IMR-90 (cell line): ENCODE data around the gene NUDT5. TPM values are rescaled to one million over a fixed set of nuclear protein-coding genes. Genes with fewer than 3 reads are reported as not detected.
A peak's percentile ranks its signal among the peaks of the same experiment; 100 is the strongest.
"Not testable (repeated sequence)": the region's sequence is repeated elsewhere in the genome, so short reads cannot be mapped to it uniquely, and the experiment has no call there.

Experiments
- ATAC-seq: fragments of 200-7000 bp; cut with Tn5 transposase; 2 replicates; pipeline ENCODE4 v1.9.1; 2020; ENCODE audit warnings: low read depth, mild to moderate bottlenecking, moderate library complexity
- BruUV-seq: library from RNA; stranded (reverse); fragments of 400-500 nt; replicated peaks from 2 replicates; lab custom pipeline; 2021; lab: Mats Ljungman, UMichigan
- CTCF ChIA-PET: fragments of 300-600 bp; formaldehyde crosslinking; extraction: SDS; loops from one replicate; lab custom pipeline; 2021; ENCODE audit warnings: antibody characterized with exemption; lab: Yijun Ruan, JAX
- POLR2A ChIA-PET: fragments of 300-600 bp; sonication (Branson Sonifier 250); formaldehyde crosslinking; loops from one replicate; lab custom pipeline; 2022; ENCODE audit warnings: antibody characterized with exemption; ENCODE audit not compliant: unreplicated experiment; lab: Charles Lee
- DNase-seq: peaks from one replicate; pipeline ENCODE4 v3.0.0; 2013
- H2AFZ ChIP-seq: replicated peaks from 2 replicates; pipeline ENCODE3; 2013; ENCODE audit warnings: low read length, mild to moderate bottlenecking; ENCODE audit not compliant: poor library complexity
- H2AK5ac ChIP-seq: 2 replicates; pipeline ENCODE4 v1.6.1; 2013; ENCODE audit warnings: low read depth, low read length, inconsistent platforms
- H2AK9ac ChIP-seq: replicated peaks from 2 replicates; pipeline ENCODE3; 2013; ENCODE audit warnings: mild to moderate bottlenecking, low read depth, low read length, moderate library complexity; ENCODE audit not compliant: poor library complexity
- H2BK120ac ChIP-seq: 2 replicates; pipeline ENCODE4 v1.6.1; 2013; ENCODE audit warnings: low read depth, low read length, inconsistent platforms
- H2BK15ac ChIP-seq: 3 replicates; pipeline ENCODE4 v1.6.1; 2013; ENCODE audit warnings: low read depth, low read length, inconsistent platforms
- H2BK20ac ChIP-seq: 2 replicates; pipeline ENCODE4 v1.6.1; 2013; ENCODE audit warnings: low read depth, mild to moderate bottlenecking, inconsistent platforms, low read length, moderate library complexity
- H2BK5ac ChIP-seq: 2 replicates; pipeline ENCODE4 v1.6.1; 2013; ENCODE audit warnings: mild to moderate bottlenecking, low read depth, low read length, inconsistent platforms; ENCODE audit not compliant: poor library complexity, severe bottlenecking
- H3K14ac ChIP-seq: replicated peaks from 2 replicates; pipeline ENCODE4 v1.6.1; 2013; ENCODE audit warnings: low read depth, low read length, inconsistent platforms
- H3K18ac ChIP-seq: 2 replicates; pipeline ENCODE4 v1.6.1; 2013; ENCODE audit warnings: low read depth, low read length, control low read depth
- H3K23ac ChIP-seq: 2 replicates; pipeline ENCODE4 v1.6.1; 2013; ENCODE audit warnings: low read depth, low read length, inconsistent platforms
- H3K27ac ChIP-seq: 2 replicates; pipeline ENCODE4 v1.5.1; 2013; ENCODE audit warnings: mild to moderate bottlenecking, control low read depth, low read length; ENCODE audit not compliant: insufficient read depth
- H3K27me3 ChIP-seq: 2 replicates; pipeline ENCODE4 v1.6.1; 2013; ENCODE audit warnings: low read length; ENCODE audit not compliant: control insufficient read depth, insufficient read depth
- H3K36me3 ChIP-seq: 2 replicates; pipeline ENCODE4 v1.6.1; 2013; ENCODE audit warnings: low read length, mixed read lengths; ENCODE audit not compliant: control insufficient read depth, insufficient read depth
- H3K4ac ChIP-seq: 2 replicates; pipeline ENCODE4 v1.6.1; 2013; ENCODE audit warnings: low read depth, low read length, inconsistent platforms
- H3K4me1 ChIP-seq: 2 replicates; pipeline ENCODE4 v1.6.1; 2013; ENCODE audit warnings: low read length, mixed read lengths; ENCODE audit not compliant: control insufficient read depth, insufficient read depth
- H3K4me2 ChIP-seq: 2 replicates; pipeline ENCODE4 v1.6.1; 2013; ENCODE audit warnings: low read depth, mild to moderate bottlenecking, control low read depth, low read length, moderate library complexity
- H3K4me3 ChIP-seq: 2 replicates; pipeline ENCODE4 v1.5.1; 2013; ENCODE audit warnings: low read depth, mild to moderate bottlenecking, control low read depth, low read length, moderate library complexity; ENCODE audit not compliant: insufficient read depth
- H3K56ac ChIP-seq: 2 replicates; pipeline ENCODE4 v1.6.1; 2013; ENCODE audit warnings: low read length, inconsistent platforms; ENCODE audit not compliant: insufficient read depth; ENCODE audit errors: extremely low read depth
- H3K79me1 ChIP-seq, 2 experiments: 2 replicates each; pipeline ENCODE4 v1.6.1; 2013; ENCODE audit warnings: low read length in 2 of 2, inconsistent platforms in 1 of 2, low read depth in 1 of 2
- H3K9ac ChIP-seq: 2 replicates; pipeline ENCODE4 v1.6.1; 2013; ENCODE audit warnings: low read depth, low read length, control low read depth
- H3K9me1 ChIP-seq: 2 replicates; pipeline ENCODE4 v1.6.1; 2013; ENCODE audit warnings: low read length, inconsistent platforms; ENCODE audit not compliant: insufficient read depth
- H3K9me3 ChIP-seq: 2 replicates; pipeline ENCODE4 v1.6.1; 2013; ENCODE audit warnings: low read length; ENCODE audit not compliant: control insufficient read depth, insufficient read depth
- H4K20me1 ChIP-seq: 2 replicates; pipeline ENCODE4 v1.6.1; 2013; ENCODE audit warnings: low read length, inconsistent platforms; ENCODE audit not compliant: insufficient read depth
- H4K5ac ChIP-seq: 2 replicates; pipeline ENCODE4 v1.6.1; 2013; ENCODE audit warnings: mild to moderate bottlenecking, low read depth, low read length, control low read depth
- H4K8ac ChIP-seq, 2 experiments: 2 replicates each; pipeline ENCODE4 v1.6.1; 2013; ENCODE audit warnings: low read depth in 2 of 2, low read length in 2 of 2, control low read depth in 1 of 2, inconsistent platforms in 1 of 2
- H4K91ac ChIP-seq: 2 replicates; pipeline ENCODE4 v1.6.1; 2013; ENCODE audit warnings: low read depth, low read length, inconsistent platforms; ENCODE audit not compliant: insufficient read depth
- BHLHE40 ChIP-seq: fragments of 150-350 bp; IDR thresholded peaks from 2 replicates; pipeline ENCODE4 v1.6.1; 2016; ENCODE audit warnings: mild to moderate bottlenecking, low read depth, low read length
- CEBPB ChIP-seq: IDR thresholded peaks from 2 replicates; pipeline ENCODE4 v1.6.1; 2012; ENCODE audit warnings: low read depth, low read length, improper control_type of control experiment
- FOS ChIP-seq: fragments of 150-350 bp; IDR thresholded peaks from 2 replicates; pipeline ENCODE4 v1.6.1; 2016; ENCODE audit warnings: low read depth, low read length
- MXI1 ChIP-seq: IDR thresholded peaks from 2 replicates; pipeline ENCODE4 v1.6.1; 2012; ENCODE audit warnings: low read depth, mild to moderate bottlenecking, low read length, moderate library complexity, borderline replicate concordance
- RFX5 ChIP-seq: IDR thresholded peaks from 2 replicates; pipeline ENCODE4 v1.8.0; 2012; ENCODE audit warnings: low read depth, mild to moderate bottlenecking, low read length, moderate library complexity
- SMC3 ChIP-seq: fragments of 150-350 bp; IDR thresholded peaks from 2 replicates; pipeline ENCODE4 v1.6.1; 2016; ENCODE audit warnings: low read depth, mild to moderate bottlenecking, antibody characterized with exemption, low read length, moderate library complexity
- WGBS, 2 experiments: methylation state at CpG; one replicate each; pipeline versions ENCODE4 v1.1.5 to v1.1.7; 2013; ENCODE audit warnings: missing lambda C conversion rate in 2 of 2; ENCODE audit not compliant: insufficient read length in 1 of 2; ENCODE audit errors: extremely low coverage in 2 of 2; 5-methylcytosine and 5-hydroxymethylcytosine counted together
- dilution Hi-C: fragments of 300-500 bp; cut with HindIII; formaldehyde crosslinking; loops from one replicate; pipeline ENCODE4 v1.14.3; 2018; ENCODE audit warnings: low sequenced_read_pairs; ENCODE audit not compliant: unreplicated experiment
- in situ Hi-C: fragments of 300-500 bp; cut with MboI; formaldehyde crosslinking; loops from 3 replicates; pipeline ENCODE4 v1.14.3; 2019; ENCODE audit warnings: low sequenced_read_pairs, inconsistent platforms, mixed read lengths
- intact Hi-C: fragments of 100-400 bp; cut with micrococcal nuclease; formaldehyde crosslinking; loops from 2 replicates; pipeline ENCODE4 v1.10.0; 2022
- polyA plus RNA-seq, 3 experiments: library from polyadenylated mRNA; depleted of rRNA; stranded (reverse); fragments of >200 nt; gene quantifications; 2 replicates each; pipeline ENCODE4 v1.2.3, GENCODE V29; 2012; ENCODE audit warnings: low replicate concordance in 1 of 3
- total RNA-seq: library from RNA; depleted of rRNA; stranded (reverse); fragments of >200 nt; gene quantifications from 2 replicates; pipeline ENCODE4 v1.2.3, GENCODE V29; 2012
- TF ChIP-seq, protein P1 (sequence below): fragments of 150-350 bp; IDR thresholded peaks from 2 replicates; pipeline ENCODE4 v1.6.1; 2016; ENCODE audit warnings: low read depth, mild to moderate bottlenecking, low read length, moderate library complexity, borderline replicate concordance

The NUDT5 gene
- total and polyA plus RNA-seq, 2 of the 4 experiments (the other 2 are of a cell fraction), result 70.1 to 74.6 TPM

DNA sequence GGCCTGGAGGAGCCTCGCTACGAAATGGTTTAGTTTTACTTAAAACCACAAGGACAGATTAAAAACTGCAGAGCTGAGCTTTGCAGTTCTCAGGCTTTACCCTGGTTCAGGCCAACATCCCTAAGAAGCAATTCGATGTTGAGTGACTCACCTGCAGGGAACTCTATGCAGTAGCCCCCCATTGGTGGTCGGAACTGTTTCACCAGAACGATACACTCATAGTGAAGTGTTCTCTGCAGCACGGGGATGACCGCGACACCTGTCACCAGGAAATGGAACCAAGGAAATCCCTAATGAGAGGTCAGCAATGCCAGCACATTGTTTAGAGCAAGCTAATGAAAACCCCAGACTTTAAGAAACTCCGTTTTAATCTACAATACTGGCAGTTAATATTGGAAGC is 18.0 kb downstream of the NUDT5 start:
- Histone ChIP-seq H2AK9ac (peak overlapping the region; percentile 23), H3K79me1 (peaks cover 10 to 11% of the 10 kb centered on the region in 2 experiments; a peak in 3 of 4 replicates), H3K4me1 (peaks cover 1% of the 10 kb centered on the region; the same call in 1 of the 2 replicates), H3K4ac (no peak overlapping the region), H4K8ac (no peak overlapping the region), H3K9me3 (no peaks in the 10 kb centered on the region), H3K4me2 (no peak overlapping the region), H4K5ac (no peak overlapping the region), H2AK5ac (no peak overlapping the region), H4K91ac (no peak overlapping the region), H2BK20ac (no peak overlapping the region), H3K23ac (no peak overlapping the region), H3K27me3 (no peaks in the 10 kb centered on the region), H3K4me3 (no peak overlapping the region), H2AFZ (peak overlapping the region; percentile 54), H3K14ac (no peak overlapping the region; the same call in 1 of the 2 replicates), H3K36me3 (peaks cover 44% of the 10 kb centered on the region), H2BK5ac (no peak overlapping the region), H3K18ac (no peak overlapping the region), H3K27ac (no peak overlapping the region), H2BK120ac (no peak overlapping the region), H3K9ac (no peak overlapping the region), H4K20me1 (no peaks in the 10 kb centered on the region), H3K9me1 (peaks cover 2% of the 10 kb centered on the region; the same call in 1 of the 2 replicates), H2BK15ac (no peak overlapping the region), H3K56ac (no peak overlapping the region)
- TF ChIP-seq, protein P1, sequence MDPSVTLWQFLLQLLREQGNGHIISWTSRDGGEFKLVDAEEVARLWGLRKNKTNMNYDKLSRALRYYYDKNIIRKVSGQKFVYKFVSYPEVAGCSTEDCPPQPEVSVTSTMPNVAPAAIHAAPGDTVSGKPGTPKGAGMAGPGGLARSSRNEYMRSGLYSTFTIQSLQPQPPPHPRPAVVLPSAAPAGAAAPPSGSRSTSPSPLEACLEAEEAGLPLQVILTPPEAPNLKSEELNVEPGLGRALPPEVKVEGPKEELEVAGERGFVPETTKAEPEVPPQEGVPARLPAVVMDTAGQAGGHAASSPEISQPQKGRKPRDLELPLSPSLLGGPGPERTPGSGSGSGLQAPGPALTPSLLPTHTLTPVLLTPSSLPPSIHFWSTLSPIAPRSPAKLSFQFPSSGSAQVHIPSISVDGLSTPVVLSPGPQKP, result no peak
- TF ChIP-seq RFX5 (no peak), BHLHE40 (peak; percentile 91), FOS (peak; percentile 16; the same call in 1 of the 2 replicates), SMC3 (no peak), MXI1 (no peak), CEBPB (peak; percentile 49; the same call in 1 of the 2 replicates)
- intact Hi-C loops (no loop called here), in situ Hi-C loops (no loop called here), dilution Hi-C loops (no loop called here)
- ChIA-PET CTCF (interaction anchor here (0.6 kb wide), 1 partner anchor 14 kb away, joined by 4 read pairs; no protein-coding TSS in a partner anchor), POLR2A (no interaction called here)
- peak; percentile 53 for ATAC-seq
- DNase-seq, result peak; percentile 84
- 34% methylated on average over 5 of the region's 9 CpGs; no CpG with 5 or more reads in 1 of the 2 experiments for WGBS, 2 experiments
- BruUV-seq, result no TSS peak

DNA sequence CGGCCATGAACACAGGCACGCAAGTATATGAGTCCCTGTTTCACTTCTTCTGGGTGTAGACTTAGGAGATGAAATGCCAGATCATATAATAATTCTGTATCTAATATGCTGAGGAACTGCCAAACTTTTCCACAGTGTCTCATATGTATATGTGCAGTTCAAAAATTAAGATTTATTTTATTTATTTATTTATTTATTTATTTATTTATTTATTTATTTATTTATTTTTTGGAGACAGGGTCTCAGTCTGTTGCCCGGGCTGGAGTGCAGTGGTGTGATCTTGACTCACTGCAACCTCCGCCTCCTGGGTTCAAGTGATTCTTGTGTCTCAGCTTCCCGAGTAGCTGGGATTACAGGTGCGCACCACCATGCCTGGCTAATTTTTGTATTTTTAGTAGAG is 24.2 kb downstream of the NUDT5 start:
- H3K27me3 ChIP-seq, H3K4ac ChIP-seq, H2BK5ac ChIP-seq, H4K20me1 ChIP-seq, H3K9me3 ChIP-seq, ATAC-seq, H3K56ac ChIP-seq, H3K23ac ChIP-seq, intact Hi-C loops, H3K14ac ChIP-seq, H2BK15ac ChIP-seq, H2AFZ ChIP-seq, H3K18ac ChIP-seq, H3K4me2 ChIP-seq, H2BK20ac ChIP-seq, H3K9ac ChIP-seq, H3K4me1 ChIP-seq, H2AK5ac ChIP-seq, POLR2A ChIA-PET, H2AK9ac ChIP-seq, in situ Hi-C loops, dilution Hi-C loops, H3K4me3 ChIP-seq, H4K5ac ChIP-seq, H4K8ac ChIP-seq, DNase-seq, H2BK120ac ChIP-seq, H3K9me1 ChIP-seq, BruUV-seq, H3K27ac ChIP-seq, H4K91ac ChIP-seq: not testable (repeated sequence)
- no CpG with 5 or more reads among the region's 6 CpGs for WGBS, 2 experiments
- Histone ChIP-seq H3K79me1 (peaks cover 4 to 13% of the 10 kb centered on the region in 2 experiments; a peak in 2 of 4 replicates), H3K36me3 (peaks cover 52% of the 10 kb centered on the region)
- CTCF ChIA-PET, result interaction anchor here (0.6 kb wide), 1 partner anchor 634 kb away, joined by 7 read pairs; no protein-coding TSS in a partner anchor
